Colonic mucosa (tissue), 4 donors: ENCODE data around the gene RC3H1. TPM values are rescaled to one million over a fixed set of nuclear protein-coding genes. Genes with fewer than 3 reads are reported as not detected.

ENCODE experiments used
- DNase-seq: peaks from one replicate; pipeline ENCODE4 v3.0.0-alpha.2; 2020
- H3K27ac ChIP-seq: fragments of 200-600 bp; one replicate; pipeline ENCODE4 v1.8.0; 2021
- H3K27me3 ChIP-seq: fragments of 200-600 bp; one replicate; pipeline ENCODE4 v1.8.0; 2021
- H3K36me3 ChIP-seq: fragments of 200-600 bp; one replicate; pipeline ENCODE4 v1.8.0; 2021
- H3K4me1 ChIP-seq: fragments of 200-600 bp; one replicate; pipeline ENCODE4 v1.8.0; 2021; ENCODE audit warnings: mild to moderate bottlenecking
- H3K4me3 ChIP-seq: fragments of 200-600 bp; one replicate; pipeline ENCODE4 v1.8.0; 2021
- H3K9ac ChIP-seq, 2 donors: one replicate each; pipeline ENCODE4 v1.7.0; 2013; ENCODE audit warnings: control low read depth in 2 of 2, low read depth in 2 of 2, low read length in 2 of 2
- H3K9me3 ChIP-seq: fragments of 200-600 bp; one replicate; pipeline ENCODE4 v1.8.0; 2021
- intact Hi-C: fragments of 100-400 bp; cut with DNase I; formaldehyde crosslinking; loops from one replicate; pipeline ENCODE4 v1.14.1; 2022
- total RNA-seq, 2 donors: library from RNA; stranded (reverse); fragmentation: NEBNext Ultra II Directional in 1 of 2; extraction: Animal tissue kit (Norgen Biotek cat#: 25700) in 1 of 2; gene quantifications; one replicate each; pipeline ENCODE4 v1.2.1, GENCODE V29; 2021
- TF ChIP-seq, protein P1 (sequence below): fragments of 200-600 bp; IDR thresholded peaks from one replicate; pipeline ENCODE4 v1.8.0; 2022; ENCODE audit warnings: antibody characterized with exemption, mild to moderate bottlenecking
- donor health status: healthy.
- donor health status: DM: no; HTN: no; CAD: no.
- donor health status: DM: no; HTN: no; CAD: no.

RC3H1 gene, protein sequence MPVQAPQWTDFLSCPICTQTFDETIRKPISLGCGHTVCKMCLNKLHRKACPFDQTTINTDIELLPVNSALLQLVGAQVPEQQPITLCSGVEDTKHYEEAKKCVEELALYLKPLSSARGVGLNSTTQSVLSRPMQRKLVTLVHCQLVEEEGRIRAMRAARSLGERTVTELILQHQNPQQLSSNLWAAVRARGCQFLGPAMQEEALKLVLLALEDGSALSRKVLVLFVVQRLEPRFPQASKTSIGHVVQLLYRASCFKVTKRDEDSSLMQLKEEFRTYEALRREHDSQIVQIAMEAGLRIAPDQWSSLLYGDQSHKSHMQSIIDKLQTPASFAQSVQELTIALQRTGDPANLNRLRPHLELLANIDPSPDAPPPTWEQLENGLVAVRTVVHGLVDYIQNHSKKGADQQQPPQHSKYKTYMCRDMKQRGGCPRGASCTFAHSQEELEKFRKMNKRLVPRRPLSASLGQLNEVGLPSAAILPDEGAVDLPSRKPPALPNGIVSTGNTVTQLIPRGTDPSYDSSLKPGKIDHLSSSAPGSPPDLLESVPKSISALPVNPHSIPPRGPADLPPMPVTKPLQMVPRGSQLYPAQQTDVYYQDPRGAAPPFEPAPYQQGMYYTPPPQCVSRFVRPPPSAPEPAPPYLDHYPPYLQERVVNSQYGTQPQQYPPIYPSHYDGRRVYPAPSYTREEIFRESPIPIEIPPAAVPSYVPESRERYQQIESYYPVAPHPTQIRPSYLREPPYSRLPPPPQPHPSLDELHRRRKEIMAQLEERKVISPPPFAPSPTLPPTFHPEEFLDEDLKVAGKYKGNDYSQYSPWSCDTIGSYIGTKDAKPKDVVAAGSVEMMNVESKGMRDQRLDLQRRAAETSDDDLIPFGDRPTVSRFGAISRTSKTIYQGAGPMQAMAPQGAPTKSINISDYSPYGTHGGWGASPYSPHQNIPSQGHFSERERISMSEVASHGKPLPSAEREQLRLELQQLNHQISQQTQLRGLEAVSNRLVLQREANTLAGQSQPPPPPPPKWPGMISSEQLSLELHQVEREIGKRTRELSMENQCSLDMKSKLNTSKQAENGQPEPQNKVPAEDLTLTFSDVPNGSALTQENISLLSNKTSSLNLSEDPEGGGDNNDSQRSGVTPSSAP
- total RNA-seq = 10 to 100 TPM; 26.6 to 37.5 TPM

DNA sequence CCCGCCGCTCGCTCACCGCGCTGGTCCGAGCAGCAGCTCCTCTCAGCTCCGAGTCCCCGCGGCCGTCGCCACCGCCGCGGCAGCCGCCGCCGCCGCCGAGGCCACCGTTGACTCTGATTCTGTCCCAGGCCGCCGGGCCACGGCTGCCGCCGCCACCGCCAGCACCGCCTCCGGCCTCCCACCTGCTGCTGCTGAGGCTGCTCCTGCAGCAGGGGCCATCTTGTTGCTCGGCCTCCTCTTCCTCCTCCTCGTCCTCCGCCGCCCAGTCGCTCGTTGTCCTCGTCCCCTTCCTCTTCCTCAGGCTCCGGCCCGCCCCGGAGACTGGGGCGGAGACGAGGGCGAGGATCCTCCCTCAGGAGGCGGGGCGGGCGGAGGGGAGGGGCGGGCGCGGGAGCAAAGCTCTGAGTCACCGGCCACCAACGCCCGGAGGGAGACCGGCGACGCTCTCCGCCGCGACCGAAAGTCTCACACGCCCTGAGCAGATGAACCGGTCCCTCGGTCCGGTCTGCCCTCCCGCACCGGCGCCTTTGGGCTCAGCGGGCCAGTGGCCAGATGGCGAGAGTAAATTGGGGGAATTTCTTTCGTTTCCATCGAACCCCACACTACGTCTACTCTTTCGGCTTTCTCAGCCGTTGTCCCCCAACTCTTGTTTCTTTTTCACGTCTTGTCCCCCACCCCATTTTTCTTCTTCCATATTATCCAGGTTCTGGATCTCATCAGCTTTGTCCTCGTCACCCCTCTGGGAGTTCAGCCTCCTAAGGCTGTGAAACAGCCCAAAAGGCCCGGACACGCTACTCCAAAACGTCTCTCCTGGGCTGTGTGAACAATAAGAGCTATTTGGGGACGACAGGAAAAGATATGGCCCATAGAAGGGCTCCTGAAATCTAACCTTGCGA, at the start of gene RC3H1:
TSS of gene RC3H1 (minus strand) at position 278 of the 896 bp plus-strand sequence. CDS start 29,372 bp downstream, outside the sequence.
- intact Hi-C loops = loop anchor here (5.0 to 10.0 kb wide), 2 partner anchors 142 to 155 kb away; partner anchors contain the start of genes GAS5 and ZBTB37

DNA sequence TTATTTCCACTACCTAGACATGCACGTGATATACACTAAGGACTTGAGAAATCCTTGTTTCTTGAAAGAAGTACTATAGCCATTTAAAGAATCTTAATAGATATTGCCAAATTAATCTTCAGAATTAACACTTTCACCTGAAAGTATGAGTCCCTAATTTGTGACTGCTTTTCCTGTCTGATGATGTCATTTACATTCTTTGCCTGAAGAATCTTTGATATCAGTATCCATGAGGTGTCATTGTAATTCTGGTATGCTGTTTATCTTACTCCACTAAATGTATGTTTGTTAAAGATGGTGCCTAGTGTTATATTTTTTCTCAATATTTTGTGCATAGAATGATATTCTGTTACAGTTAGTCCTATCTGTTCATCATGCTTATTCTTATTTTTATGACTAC, 48.5 kb upstream of the RC3H1 start:
- H3K36me3 ChIP-seq = no peaks in the 10 kb centered on the region
- TF ChIP-seq, protein P1, sequence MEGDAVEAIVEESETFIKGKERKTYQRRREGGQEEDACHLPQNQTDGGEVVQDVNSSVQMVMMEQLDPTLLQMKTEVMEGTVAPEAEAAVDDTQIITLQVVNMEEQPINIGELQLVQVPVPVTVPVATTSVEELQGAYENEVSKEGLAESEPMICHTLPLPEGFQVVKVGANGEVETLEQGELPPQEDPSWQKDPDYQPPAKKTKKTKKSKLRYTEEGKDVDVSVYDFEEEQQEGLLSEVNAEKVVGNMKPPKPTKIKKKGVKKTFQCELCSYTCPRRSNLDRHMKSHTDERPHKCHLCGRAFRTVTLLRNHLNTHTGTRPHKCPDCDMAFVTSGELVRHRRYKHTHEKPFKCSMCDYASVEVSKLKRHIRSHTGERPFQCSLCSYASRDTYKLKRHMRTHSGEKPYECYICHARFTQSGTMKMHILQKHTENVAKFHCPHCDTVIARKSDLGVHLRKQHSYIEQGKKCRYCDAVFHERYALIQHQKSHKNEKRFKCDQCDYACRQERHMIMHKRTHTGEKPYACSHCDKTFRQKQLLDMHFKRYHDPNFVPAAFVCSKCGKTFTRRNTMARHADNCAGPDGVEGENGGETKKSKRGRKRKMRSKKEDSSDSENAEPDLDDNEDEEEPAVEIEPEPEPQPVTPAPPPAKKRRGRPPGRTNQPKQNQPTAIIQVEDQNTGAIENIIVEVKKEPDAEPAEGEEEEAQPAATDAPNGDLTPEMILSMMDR = no peak
- no peak overlapping the region for H3K4me3 ChIP-seq
- H3K4me1 ChIP-seq = no peaks in the 10 kb centered on the region
- DNase-seq = no peak
- H3K27me3 ChIP-seq = no peaks in the 10 kb centered on the region
- no peak overlapping the region for H3K9ac ChIP-seq
- H3K27ac ChIP-seq = no peak overlapping the region
- H3K9me3 ChIP-seq = no peaks in the 10 kb centered on the region
- intact Hi-C loops = no loop called here

More for the DNA sequence above, at the start of gene RC3H1:
- Histone ChIP-seq H3K36me3 (no peaks in the 10 kb centered on the region), H3K9ac (peak within 1 kb of the TSS; percentile 93 to 97), H3K4me3 (peak within 1 kb of the TSS; percentile 86), H3K9me3 (no peaks in the 10 kb centered on the region), H3K27me3 (no peaks in the 10 kb centered on the region), H3K4me1 (peaks cover 8% of the 10 kb centered on the region), H3K27ac (peak within 1 kb of the TSS; percentile 93)
- DNase-seq = peak; percentile 95
- TF ChIP-seq, protein P1 = no peak

DNA sequence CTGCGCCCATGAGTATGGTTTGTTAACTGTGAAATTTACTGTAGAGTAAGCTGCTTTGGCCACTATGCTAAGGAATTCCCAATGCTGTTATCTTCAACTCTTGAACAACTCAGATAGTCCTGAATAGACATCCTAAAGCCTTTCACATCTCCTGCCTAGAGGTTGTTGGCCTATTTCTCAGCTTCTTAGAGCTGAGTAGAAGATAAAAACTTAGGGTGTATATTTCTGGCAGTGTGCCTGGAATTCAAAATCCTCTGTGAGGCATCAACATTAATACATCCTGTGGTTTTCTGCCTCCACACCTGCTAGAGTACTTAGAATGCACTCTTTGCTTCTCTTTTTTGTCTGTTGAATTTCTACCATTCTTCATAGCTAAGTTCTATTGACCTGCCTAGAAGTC, 45.8 kb upstream of the RC3H1 start:
- no peaks in the 10 kb centered on the region for H3K9me3 ChIP-seq
- intact Hi-C loops = no loop called here
- H3K4me3 ChIP-seq = no peak overlapping the region
- H3K9ac ChIP-seq = no peak overlapping the region
- DNase-seq = no peak
- H3K27ac ChIP-seq = no peak overlapping the region
- H3K4me1 ChIP-seq = no peaks in the 10 kb centered on the region
- TF ChIP-seq, protein P1 = no peak
- H3K27me3 ChIP-seq = no peaks in the 10 kb centered on the region
- H3K36me3 ChIP-seq = no peaks in the 10 kb centered on the region

DNA sequence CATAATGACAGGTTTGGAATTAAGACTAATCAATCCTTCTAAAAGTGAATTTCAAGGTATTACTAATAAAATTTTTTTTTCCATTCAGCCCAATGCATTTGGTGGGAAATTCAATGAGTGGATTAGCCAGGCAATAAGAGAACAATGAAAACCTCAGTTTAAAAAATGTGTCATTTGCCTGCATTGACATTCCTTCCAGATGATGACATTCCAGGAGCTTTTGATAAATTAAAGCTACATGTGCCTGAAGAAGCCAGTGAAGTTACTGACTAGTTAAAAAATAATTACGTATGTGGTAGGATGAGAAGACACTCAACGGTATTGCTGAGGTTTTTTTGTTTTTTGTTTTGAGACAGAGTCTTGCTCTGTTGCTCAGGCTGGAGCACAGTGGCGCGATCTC, 37.9 kb upstream of the RC3H1 start:
- H3K27me3 ChIP-seq = no peaks in the 10 kb centered on the region
- H3K27ac ChIP-seq = no peak overlapping the region
- no peak overlapping the region for H3K4me3 ChIP-seq
- no peak overlapping the region for H3K9ac ChIP-seq
- TF ChIP-seq, protein P1 = no peak
- no peaks in the 10 kb centered on the region for H3K9me3 ChIP-seq
- no peak for DNase-seq
- no peaks in the 10 kb centered on the region for H3K36me3 ChIP-seq
- intact Hi-C loops = no loop called here
- no peaks in the 10 kb centered on the region for H3K4me1 ChIP-seq
